HepG2 (cell line): ENCODE data around the gene PPA1. TPM values are rescaled to one million over a fixed set of nuclear protein-coding genes. Genes with fewer than 3 reads are reported as not detected.

ENCODE experiments used
- ATAC-seq: fragments of 200-7000 bp; cut with Tn5 transposase; 3 replicates; pipeline ENCODE4 v1.9.1; 2020; ENCODE audit warnings: mild to moderate bottlenecking, moderate library complexity
- BruUV-seq: library from RNA; stranded (reverse); fragments of 400-500 nt; replicated peaks from 2 replicates; lab custom pipeline; 2021; lab: Mats Ljungman, UMichigan
- CTCF ChIA-PET: fragments of 300-600 bp; formaldehyde crosslinking; extraction: SDS; loops from one replicate; lab custom pipeline; 2021; ENCODE audit warnings: low total read pairs, inconsistent platforms, low intra/inter-chr PET ratio; lab: Yijun Ruan, JAX
- POLR2A ChIA-PET: fragments of 350-600 bp; sonication (Branson Sonifier 250); formaldehyde crosslinking; loops from one replicate; lab custom pipeline; 2020; ENCODE audit warnings: antibody characterized with exemption, inconsistent platforms; lab: Yijun Ruan, JAX
- DNase-seq: peaks from one replicate; pipeline ENCODE4 v3.0.0-alpha.2; 2015; ENCODE audit warnings: low spot score
- FAIRE-seq: peaks from 3 replicates; lab custom pipeline; 2011; peaks lifted over from hg19 to GRCh38; lab: Jason Lieb, UNC
- H2AFZ ChIP-seq: one replicate; pipeline ENCODE4 v1.6.1; 2011; ENCODE audit warnings: low read length, inconsistent platforms
- H3K27ac ChIP-seq: fragments of 300-600 bp; 3 replicates; pipeline ENCODE4 v1.8.0; 2011; ENCODE audit warnings: mixed run types, mild to moderate bottlenecking, mixed read lengths, low read length, inconsistent platforms; ENCODE audit not compliant: insufficient read depth; ENCODE audit errors: extremely low read length
- H3K27me3 ChIP-seq, 2 experiments: fragments of 200-600 bp in 1 of 2; 2 replicates in 1 of 2; 3 replicates in 1 of 2; pipeline versions ENCODE4 v1.6.0 to v1.8.0; 2011; ENCODE audit warnings: low read length in 2 of 2, mild to moderate bottlenecking in 2 of 2, moderate library complexity in 2 of 2, inconsistent platforms in 1 of 2; ENCODE audit not compliant: insufficient read depth in 2 of 2, control insufficient read depth in 1 of 2
- H3K36me3 ChIP-seq, 2 experiments: fragments of 200-600 bp in 1 of 2; replicated peaks in 1 of 2; 2 replicates in 1 of 2; 3 replicates in 1 of 2; pipeline versions ENCODE4 v1.5.1 to v1.8.0; 2011; ENCODE audit warnings: low read length in 2 of 2, inconsistent platforms in 1 of 2; ENCODE audit not compliant: insufficient read depth in 2 of 2, control insufficient read depth in 1 of 2
- H3K4me1 ChIP-seq: 2 replicates; pipeline ENCODE4 v1.5.1; 2012; ENCODE audit warnings: low read length, inconsistent platforms; ENCODE audit not compliant: insufficient read depth
- H3K4me2 ChIP-seq: 2 replicates; pipeline ENCODE4 v1.6.0; 2011; ENCODE audit warnings: low read depth, low read length, inconsistent platforms
- H3K4me3 ChIP-seq, 3 experiments: fragments of 200-600 bp in 1 of 3; sonication (generic), shearing (Covaris generic) in 1 of 3; replicated peaks in 1 of 3; 2 replicates each; pipeline ENCODE4 v1.5.1; 2011 to 2016; ENCODE audit warnings: low read length in 3 of 3, inconsistent platforms in 2 of 3, low read depth in 2 of 3, mild to moderate bottlenecking in 2 of 3, control low read depth in 1 of 3, mixed read lengths in 1 of 3; ENCODE audit not compliant: insufficient read depth in 1 of 3
- H3K79me2 ChIP-seq: one replicate; pipeline ENCODE4 v1.6.1; 2011; ENCODE audit warnings: low read length, inconsistent platforms; ENCODE audit not compliant: insufficient read depth
- H3K9ac ChIP-seq: 2 replicates; pipeline ENCODE4 v1.6.0; 2011; ENCODE audit warnings: mild to moderate bottlenecking, low read depth, low read length, inconsistent platforms; ENCODE audit not compliant: insufficient read depth
- H3K9me3 ChIP-seq: 2 replicates; pipeline ENCODE4 v1.5.1; 2012; ENCODE audit warnings: mild to moderate bottlenecking, low read length
- H4K20me1 ChIP-seq: 2 replicates; pipeline ENCODE4 v1.6.0; 2011; ENCODE audit warnings: inconsistent platforms, mild to moderate bottlenecking, low read length, moderate library complexity; ENCODE audit not compliant: insufficient read depth
- DR1 ChIP-seq: sonication (generic); formaldehyde crosslinking; IDR thresholded peaks from 2 replicates; pipeline ENCODE4 v1.8.0; 2021; ENCODE audit warnings: mild to moderate bottlenecking, missing genetic modification reagents, inconsistent platforms
- ELF3 ChIP-seq: IDR thresholded peaks from 2 replicates; pipeline ENCODE4 v1.6.1; 2016; ENCODE audit warnings: missing genetic modification reagents, missing compliant biosample characterization
- MAFF ChIP-seq: IDR thresholded peaks from 2 replicates; pipeline ENCODE4 v1.6.1; 2011; ENCODE audit warnings: low read depth, low read length, improper control_type of control experiment
- MAFK ChIP-seq, 2 experiments: IDR thresholded peaks in 1 of 2; conservative IDR thresholded peaks in 1 of 2; 2 replicates each; pipeline ENCODE4 v1.6.1; 2011; ENCODE audit warnings: improper control_type of control experiment in 2 of 2, low read length in 2 of 2
- NFATC3 ChIP-seq: sonication (generic); formaldehyde crosslinking; IDR thresholded peaks from 2 replicates; pipeline ENCODE4 v1.5.1; 2020; ENCODE audit warnings: mild to moderate bottlenecking, missing genetic modification reagents
- NFIB ChIP-seq: sonication (generic); formaldehyde crosslinking; IDR thresholded peaks from 2 replicates; pipeline ENCODE4 v1.9.0; 2021; ENCODE audit warnings: missing genetic modification reagents, mild to moderate bottlenecking, borderline replicate concordance
- THYN1 ChIP-seq: sonication (generic); formaldehyde crosslinking; IDR thresholded peaks from 2 replicates; pipeline ENCODE4 v1.8.1; 2023; ENCODE audit warnings: low read depth, mild to moderate bottlenecking, moderate library complexity, missing genetic modification reagents, borderline replicate concordance
- ZNF251 ChIP-seq: sonication (generic); formaldehyde crosslinking; IDR thresholded peaks from 2 replicates; pipeline ENCODE4 v1.9.0; 2021; ENCODE audit warnings: mild to moderate bottlenecking, missing genetic modification reagents
- ZNF746 ChIP-seq: sonication (generic); formaldehyde crosslinking; IDR thresholded peaks from 2 replicates; pipeline ENCODE4 v1.8.0; 2022; ENCODE audit warnings: mild to moderate bottlenecking, missing genetic modification reagents
- ZNF850 ChIP-seq: sonication (generic); formaldehyde crosslinking; conservative IDR thresholded peaks from 2 replicates; pipeline ENCODE4 v1.9.0; 2021; ENCODE audit warnings: mild to moderate bottlenecking, missing genetic modification reagents
- WGBS: methylation state at CpG from one replicate; pipeline ENCODE4 v1.1.6; 2017; ENCODE audit warnings: low lambda C conversion rate; 5-methylcytosine and 5-hydroxymethylcytosine counted together
- in situ Hi-C: cut with HindIII; loops from 2 replicates; pipeline ENCODE4 v1.10.0; 2017; ENCODE audit warnings: low pct_unique_long_range_greater_than_20kb; ENCODE audit not compliant: extremely low pct_ligation_motif_present
- intact Hi-C: fragments of 100-400 bp; cut with micrococcal nuclease; formaldehyde crosslinking; loops from one replicate; pipeline ENCODE4 v1.10.0; 2022; ENCODE audit not compliant: unreplicated experiment
- polyA plus RNA-seq, 8 experiments: library from polyadenylated mRNA; depleted of rRNA in 3 of 8; stranded (reverse) in 7 of 8; unstranded in 1 of 8; fragments of >200 nt; fragmentation: Illumina TruSeq in 4 of 8; extraction: Trizol in 4 of 8; gene quantifications; 2 replicates each; pipeline versions ENCODE4 v1.2.1 to v1.2.3, GENCODE V29; 2011 to 2016; ENCODE audit warnings: low read depth in 4 of 8, missing spikeins in 1 of 8, mixed read lengths in 1 of 8; ENCODE audit not compliant: insufficient read depth in 1 of 8
- total RNA-seq, 5 experiments: library from RNA; depleted of rRNA; stranded (reverse); fragments of >200 nt; fragmentation: Illumina TruSeq; extraction: Trizol; gene quantifications; 2 replicates each; pipeline ENCODE4 v1.2.3, GENCODE V29; 2016; ENCODE audit warnings: low read depth in 1 of 5

PPA1 gene
- total and polyA plus RNA-seq, 2 of the 13 experiments (the other 11 are each of a cell fraction or from before 2014, with no cell fraction given), result 136 to 250 TPM

DNA sequence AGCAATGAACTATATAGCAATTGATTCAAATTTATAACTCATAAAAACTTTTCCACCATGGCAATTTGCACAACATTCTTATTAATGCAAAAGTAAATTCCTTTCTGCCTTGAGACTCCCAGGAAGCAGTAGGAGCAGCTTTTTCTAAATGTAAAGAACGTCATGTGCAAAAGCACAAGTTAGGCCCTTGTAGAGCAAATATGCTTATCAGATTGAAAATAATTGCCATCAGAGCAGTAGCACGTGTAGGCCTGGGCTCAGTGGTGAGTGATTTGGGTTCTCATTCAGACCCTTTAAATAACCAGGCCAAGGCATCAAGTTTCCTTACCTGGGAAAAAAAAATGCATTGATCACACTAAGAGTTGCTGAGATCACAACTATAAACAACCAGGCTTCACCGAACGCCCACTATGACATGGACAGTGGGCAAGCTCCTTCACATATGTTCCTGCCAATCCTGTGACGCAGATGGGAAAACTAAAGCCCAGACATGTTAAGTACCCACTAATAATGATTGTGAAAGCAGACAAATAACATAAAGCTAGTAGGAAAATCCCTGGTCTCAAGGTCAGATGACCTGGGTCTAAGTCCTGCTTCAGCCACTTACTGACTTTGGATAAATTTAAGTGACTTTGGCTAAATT, 40.8 kb downstream of the PPA1 start:
- 59% methylated on average over 5 of the region's 5 CpGs for WGBS
- H3K79me2 ChIP-seq, result no peaks in the 10 kb centered on the region
- no peaks in the 10 kb centered on the region for H3K9me3 ChIP-seq
- intact Hi-C loops (no loop called here), in situ Hi-C loops (no loop called here)
- no peaks in the 10 kb centered on the region for H3K27me3 ChIP-seq
- POLR2A ChIA-PET, result interaction anchor here (1.2 to 2.1 kb wide), 3 partner anchors 22 to 46 kb away, joined by 5 to 17 read pairs (median 6); partner anchors contain the start of genes PPA1, SAR1A and TYSND1
- no peak overlapping the region for H3K4me3 ChIP-seq
- no peak overlapping the region for H3K4me2 ChIP-seq
- H4K20me1 ChIP-seq, result no peaks in the 10 kb centered on the region
- ATAC-seq, result no peak; the same call in 2 of the 3 replicates
- peaks cover 27% of the 10 kb centered on the region for H3K4me1 ChIP-seq
- no peak overlapping the region for H3K27ac ChIP-seq
- no peaks in the 10 kb centered on the region for H3K36me3 ChIP-seq
- no peak for TF ChIP-seq ZNF746 (CRISPR knock-in tag)
- TF ChIP-seq NFATC3 (CRISPR knock-in tag), result no peak
- no peak for TF ChIP-seq ELF3 (CRISPR knock-in tag)
- TF ChIP-seq THYN1 (CRISPR knock-in tag), result no peak
- TF ChIP-seq NFIB (CRISPR knock-in tag), result no peak
- TF ChIP-seq, all 625 proteins: peak for 0
- no peak for FAIRE-seq
- Histone ChIP-seq H2AFZ (no peak overlapping the region), H3K9ac (no peak overlapping the region)
- BruUV-seq, result no TSS peak
- CTCF ChIA-PET, result no interaction called here
- DNase-seq, result peak; percentile 17

DNA sequence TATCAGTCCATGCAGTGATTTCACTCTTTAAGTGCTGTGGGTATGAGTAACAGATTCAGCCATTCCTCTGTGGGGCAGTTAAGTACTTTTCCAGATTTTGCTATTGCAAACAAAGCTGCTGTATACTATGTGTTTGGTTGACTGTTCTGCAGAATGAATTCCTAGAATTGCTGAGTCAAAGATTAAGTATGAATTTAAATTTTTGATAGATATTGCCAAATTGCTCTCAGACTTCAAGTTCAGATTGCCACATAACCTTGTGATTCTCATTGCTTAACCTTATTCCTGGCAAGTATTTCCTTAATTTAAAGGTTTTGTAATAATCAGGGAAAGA, 41.3 kb downstream of the PPA1 start:
- Histone ChIP-seq H3K27me3 (no peaks in the 10 kb centered on the region), H3K9me3 (no peaks in the 10 kb centered on the region), H3K4me3 (no peak overlapping the region), H3K79me2 (no peaks in the 10 kb centered on the region), H3K36me3 (no peaks in the 10 kb centered on the region), H2AFZ (no peak overlapping the region), H3K4me1 (peaks cover 27% of the 10 kb centered on the region), H4K20me1 (no peaks in the 10 kb centered on the region), H3K27ac (no peak overlapping the region), H3K9ac (no peak overlapping the region), H3K4me2 (no peak overlapping the region)
- POLR2A ChIA-PET, result interaction anchor here (1.6 to 2.1 kb wide), 2 partner anchors 21 to 45 kb away, joined by 6 to 17 read pairs; partner anchors contain the start of genes SAR1A and TYSND1
- BruUV-seq, result no TSS peak
- intact Hi-C loops, result loop anchor here (1.0 kb wide), 1 partner anchor 32 kb away; no protein-coding TSS in a partner anchor
- in situ Hi-C loops, result no loop called here
- DNase-seq (no peak), ATAC-seq (no peak), FAIRE-seq (no peak)
- CTCF ChIA-PET, result no interaction called here
- TF ChIP-seq DR1 (CRISPR knock-in tag), result no peak
- peak; percentile 39 to 72; a peak in 3 of 4 replicates for TF ChIP-seq MAFK (conservative IDR thresholded peaks at IDR 0.05 in 1 of 2, IDR thresholded peaks at IDR 0.05 in 1 of 2; ENCODE audit: low read length in 2 of 2)
- peak; percentile 50; the same call in 1 of the 2 replicates for TF ChIP-seq MAFF
- TF ChIP-seq ZNF850 (CRISPR knock-in tag), result no peak
- TF ChIP-seq ZNF251, result no peak
